OCI-LY1 (cell line): ENCODE data around the gene TMEM247.

ENCODE experiments used
- H2AFZ ChIP-seq: fragments of 200-600 bp; sonication (generic), shearing (Covaris generic); 2 replicates; pipeline ENCODE4 v1.6.0; 2014; ENCODE audit warnings: antibody characterized with exemption, mild to moderate bottlenecking, low read length
- H3F3A ChIP-seq: fragments of 200-600 bp; sonication (generic), shearing (Covaris generic); 2 replicates; pipeline ENCODE4 v1.6.0; 2014; ENCODE audit warnings: mild to moderate bottlenecking, antibody characterized with exemption, low read length, moderate library complexity; ENCODE audit not compliant: insufficient read depth
- H3K27ac ChIP-seq: fragments of 200-600 bp; sonication (generic); 2 replicates; pipeline ENCODE4 v1.5.1; 2014; ENCODE audit warnings: low read length, mixed run types, mild to moderate bottlenecking, low read depth; ENCODE audit not compliant: poor library complexity, severe bottlenecking
- H3K27me3 ChIP-seq: fragments of 200-600 bp; sonication (generic); 2 replicates; pipeline ENCODE4 v1.6.0; 2014; ENCODE audit warnings: antibody characterized with exemption, mild to moderate bottlenecking, low read length, moderate library complexity; ENCODE audit not compliant: insufficient read depth
- H3K36me3 ChIP-seq: fragments of 200-600 bp; sonication (generic); 2 replicates; pipeline ENCODE4 v1.6.1; 2014; ENCODE audit warnings: mild to moderate bottlenecking, antibody characterized with exemption, low read length, moderate library complexity, mixed read lengths; ENCODE audit not compliant: insufficient read depth
- H3K4me1 ChIP-seq: fragments of 200-600 bp; sonication (generic); 2 replicates; pipeline ENCODE4 v1.5.1; 2014; ENCODE audit warnings: mild to moderate bottlenecking, low read length, moderate library complexity; ENCODE audit not compliant: insufficient read depth, severe bottlenecking
- H3K4me2 ChIP-seq: fragments of 200-600 bp; sonication (generic), shearing (Covaris generic); 2 replicates; pipeline ENCODE4 v1.6.1; 2014; ENCODE audit warnings: low read length
- H3K4me3 ChIP-seq: fragments of 200-600 bp; sonication (generic); 2 replicates; pipeline ENCODE4 v1.5.1; 2014; ENCODE audit warnings: low read length, low read depth, mild to moderate bottlenecking, mixed read lengths; ENCODE audit not compliant: poor library complexity, severe bottlenecking
- H3K79me2 ChIP-seq: fragments of 200-600 bp; shearing (Covaris generic); 2 replicates; pipeline ENCODE4 v1.6.1; 2016; ENCODE audit warnings: mixed run types, low read length, mixed read lengths; ENCODE audit not compliant: insufficient read depth
- H3K9ac ChIP-seq: fragments of 200-600 bp; sonication (generic), shearing (Covaris generic); 2 replicates; pipeline ENCODE4 v1.6.1; 2014; ENCODE audit warnings: mild to moderate bottlenecking, low read length, mixed read lengths
- H3K9me2 ChIP-seq: fragments of 200-600 bp; sonication (generic), shearing (Covaris generic); 2 replicates; pipeline ENCODE4 v1.6.1; 2014; ENCODE audit warnings: low read depth, mild to moderate bottlenecking, low read length, mixed read lengths
- H3K9me3 ChIP-seq: fragments of 200-600 bp; shearing (Covaris generic); 2 replicates; pipeline ENCODE4 v1.6.1; 2014; ENCODE audit warnings: low read length, mixed read lengths
- H4K20me1 ChIP-seq: fragments of 200-600 bp; sonication (generic), shearing (Covaris generic); 2 replicates; pipeline ENCODE4 v1.6.0; 2016; ENCODE audit warnings: mild to moderate bottlenecking, low read length; ENCODE audit not compliant: insufficient read depth
- EZH2 ChIP-seq: fragments of 200-600 bp; sonication (generic), shearing (Covaris generic); IDR thresholded peaks from 2 replicates; pipeline ENCODE4 v1.8.0; 2017; ENCODE audit warnings: borderline replicate concordance, mixed run types, mild to moderate bottlenecking, antibody characterized with exemption, low read length, moderate library complexity, mixed read lengths
- TF ChIP-seq, protein P1 (sequence below): fragments of 200-600 bp; sonication (generic), shearing (Covaris generic); IDR thresholded peaks from 2 replicates; pipeline ENCODE4 v1.5.1; 2017; ENCODE audit warnings: mild to moderate bottlenecking, antibody characterized with exemption, low read length, moderate library complexity, mixed read lengths

TMEM247 gene

DNA sequence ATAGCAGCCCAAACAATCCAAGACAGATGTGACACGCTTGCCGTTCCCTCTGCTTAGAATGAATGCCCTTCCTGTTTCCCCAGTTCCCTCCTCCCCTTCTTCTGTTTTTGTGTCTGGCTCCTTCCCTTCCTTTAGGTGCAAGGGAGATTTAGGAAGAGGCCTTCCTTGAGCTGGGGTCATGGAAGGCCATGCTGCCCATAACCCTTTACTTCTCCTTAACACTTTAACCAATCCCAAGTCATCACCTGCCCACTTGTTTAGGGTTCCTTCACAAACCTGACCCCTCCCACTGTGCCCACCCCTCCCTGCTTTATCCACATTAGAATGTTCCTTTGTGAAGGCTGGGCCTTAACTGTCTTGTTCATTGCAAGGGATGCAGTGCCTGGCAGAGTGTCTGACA is 24.9 kb downstream of the TMEM247 start:
- H3F3A ChIP-seq: no peaks in the 10 kb centered on the region
- no peak overlapping the region for H3K9ac ChIP-seq
- H3K27me3 ChIP-seq: 0 out of 2 replicates have a peak, but pooled peaks cover 3% of the 10 kb centered on the region
- H3K9me3 ChIP-seq: no peaks in the 10 kb centered on the region
- no peaks in the 10 kb centered on the region for H3K79me2 ChIP-seq
- H3K9me2 ChIP-seq: no peaks in the 10 kb centered on the region
- H2AFZ ChIP-seq: no peak overlapping the region
- no peak overlapping the region for H3K4me2 ChIP-seq
- H3K4me1 ChIP-seq: peaks cover 15% of the 10 kb centered on the region
- H3K4me3 ChIP-seq: no peak overlapping the region
- H3K36me3 ChIP-seq: no peaks in the 10 kb centered on the region
- no peak overlapping the region for H3K27ac ChIP-seq
- TF ChIP-seq, protein P1, sequence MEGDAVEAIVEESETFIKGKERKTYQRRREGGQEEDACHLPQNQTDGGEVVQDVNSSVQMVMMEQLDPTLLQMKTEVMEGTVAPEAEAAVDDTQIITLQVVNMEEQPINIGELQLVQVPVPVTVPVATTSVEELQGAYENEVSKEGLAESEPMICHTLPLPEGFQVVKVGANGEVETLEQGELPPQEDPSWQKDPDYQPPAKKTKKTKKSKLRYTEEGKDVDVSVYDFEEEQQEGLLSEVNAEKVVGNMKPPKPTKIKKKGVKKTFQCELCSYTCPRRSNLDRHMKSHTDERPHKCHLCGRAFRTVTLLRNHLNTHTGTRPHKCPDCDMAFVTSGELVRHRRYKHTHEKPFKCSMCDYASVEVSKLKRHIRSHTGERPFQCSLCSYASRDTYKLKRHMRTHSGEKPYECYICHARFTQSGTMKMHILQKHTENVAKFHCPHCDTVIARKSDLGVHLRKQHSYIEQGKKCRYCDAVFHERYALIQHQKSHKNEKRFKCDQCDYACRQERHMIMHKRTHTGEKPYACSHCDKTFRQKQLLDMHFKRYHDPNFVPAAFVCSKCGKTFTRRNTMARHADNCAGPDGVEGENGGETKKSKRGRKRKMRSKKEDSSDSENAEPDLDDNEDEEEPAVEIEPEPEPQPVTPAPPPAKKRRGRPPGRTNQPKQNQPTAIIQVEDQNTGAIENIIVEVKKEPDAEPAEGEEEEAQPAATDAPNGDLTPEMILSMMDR: no peak
- TF ChIP-seq EZH2: no peak
- no peaks in the 10 kb centered on the region for H4K20me1 ChIP-seq

DNA sequence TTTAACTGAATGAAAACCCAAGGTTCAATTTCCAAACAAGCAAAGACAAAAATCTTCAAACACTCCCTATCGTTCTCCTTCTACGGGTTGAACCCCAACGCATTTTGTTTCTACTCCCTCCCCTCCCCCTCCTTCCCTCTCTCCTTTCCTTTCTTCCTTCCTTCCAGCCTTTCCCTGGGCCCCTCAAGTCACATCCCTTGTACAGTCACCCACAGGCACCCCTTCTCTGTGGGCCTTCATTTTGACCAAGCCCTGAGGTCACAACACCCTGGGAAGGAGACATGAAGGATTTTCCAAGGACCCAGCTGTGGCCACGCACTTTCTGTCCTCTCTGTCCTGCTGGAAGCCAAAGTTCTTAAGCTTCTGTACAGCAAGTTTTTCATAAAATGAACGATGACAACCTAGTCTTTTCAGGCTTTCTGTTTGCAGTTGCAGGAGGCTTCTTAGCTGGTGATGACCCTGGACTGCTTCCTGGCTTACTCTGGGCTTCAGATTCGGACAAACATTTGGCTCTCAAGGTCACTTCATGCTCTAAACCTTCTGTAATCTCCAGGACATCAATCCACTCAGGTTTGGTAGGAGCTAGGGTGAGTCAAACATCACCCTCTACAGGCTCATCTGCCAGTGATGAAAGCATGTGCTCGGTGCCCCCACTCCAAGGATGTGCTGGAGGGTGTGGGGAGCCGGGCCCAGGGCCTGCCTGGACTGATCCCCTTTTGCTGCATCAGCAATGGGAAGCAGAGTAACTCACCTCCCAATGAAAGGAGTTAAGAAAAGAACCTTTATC is 25.5 kb downstream of the TMEM247 start:
- no peaks in the 10 kb centered on the region for H3F3A ChIP-seq
- H2AFZ ChIP-seq: no peak overlapping the region
- H3K9ac ChIP-seq: no peak overlapping the region
- no peak overlapping the region for H3K4me3 ChIP-seq
- H3K9me2 ChIP-seq: no peaks in the 10 kb centered on the region
- no peak for TF ChIP-seq EZH2
- TF ChIP-seq, protein P1: no peak
- H3K27me3 ChIP-seq: 0 out of 2 replicates have a peak, but pooled peaks cover 3% of the 10 kb centered on the region
- no peak overlapping the region for H3K4me2 ChIP-seq
- H3K27ac ChIP-seq: no peak overlapping the region
- no peaks in the 10 kb centered on the region for H3K9me3 ChIP-seq
- peaks cover 9% of the 10 kb centered on the region for H3K4me1 ChIP-seq
- H4K20me1 ChIP-seq: no peaks in the 10 kb centered on the region
- no peaks in the 10 kb centered on the region for H3K36me3 ChIP-seq
- H3K79me2 ChIP-seq: no peaks in the 10 kb centered on the region

DNA sequence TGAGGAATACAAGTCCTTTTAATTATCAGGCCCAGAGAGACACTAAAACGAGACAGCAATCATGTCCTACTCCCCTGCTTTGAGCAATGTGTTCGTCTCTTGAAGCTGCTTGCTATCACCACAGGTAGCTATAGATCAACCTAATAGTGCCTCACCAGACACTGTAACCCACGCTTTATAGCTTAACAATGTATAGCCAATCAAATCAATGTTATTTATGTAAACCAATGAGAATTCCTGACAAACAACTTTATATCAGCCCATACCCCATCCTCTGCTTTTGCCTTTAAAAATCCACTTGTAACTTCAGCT is 26.1 kb downstream of the TMEM247 start:
- H3K36me3 ChIP-seq: no peaks in the 10 kb centered on the region
- no peaks in the 10 kb centered on the region for H3K79me2 ChIP-seq
- H3K9me3 ChIP-seq: no peaks in the 10 kb centered on the region
- no peaks in the 10 kb centered on the region for H3K9me2 ChIP-seq
- TF ChIP-seq EZH2: no peak
- TF ChIP-seq, protein P1: no peak
- 0 out of 2 replicates have a peak, but pooled peaks cover 3% of the 10 kb centered on the region for H3K27me3 ChIP-seq
- no peak overlapping the region for H2AFZ ChIP-seq
- peaks cover 5% of the 10 kb centered on the region for H3K4me1 ChIP-seq
- H3K27ac ChIP-seq: no peak overlapping the region
- H3F3A ChIP-seq: no peaks in the 10 kb centered on the region
- no peak overlapping the region for H3K4me3 ChIP-seq
- no peak overlapping the region for H3K4me2 ChIP-seq
- no peak overlapping the region for H3K9ac ChIP-seq
- no peaks in the 10 kb centered on the region for H4K20me1 ChIP-seq
